ENCODE data around the gene ZNF423.

DNA sequence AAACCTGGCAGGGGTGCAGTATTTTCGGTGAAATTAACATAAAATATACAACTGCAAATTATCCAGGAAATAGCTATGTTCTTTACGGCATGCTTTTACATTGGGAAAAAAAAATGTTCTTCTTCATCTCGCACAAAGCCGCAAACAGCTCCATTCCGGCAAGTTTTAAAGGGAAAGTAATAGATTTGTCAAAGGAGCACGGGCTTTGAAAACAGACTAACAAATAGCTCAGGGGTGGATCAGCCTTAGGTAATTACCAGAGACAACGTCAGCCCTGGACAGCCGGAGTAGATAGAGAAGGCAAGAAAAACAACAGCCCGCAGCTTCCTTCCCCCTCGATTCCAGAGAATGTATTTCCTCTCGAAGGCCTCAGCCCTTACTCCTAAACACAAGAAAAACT lies 259.8 kb downstream of the ZNF423 start:
- no peak for TF ChIP-seq EZH2 (IDR thresholded peaks at IDR 0.05; ENCODE audit: borderline replicate concordance, low read length)
- TF ChIP-seq, protein P1, sequence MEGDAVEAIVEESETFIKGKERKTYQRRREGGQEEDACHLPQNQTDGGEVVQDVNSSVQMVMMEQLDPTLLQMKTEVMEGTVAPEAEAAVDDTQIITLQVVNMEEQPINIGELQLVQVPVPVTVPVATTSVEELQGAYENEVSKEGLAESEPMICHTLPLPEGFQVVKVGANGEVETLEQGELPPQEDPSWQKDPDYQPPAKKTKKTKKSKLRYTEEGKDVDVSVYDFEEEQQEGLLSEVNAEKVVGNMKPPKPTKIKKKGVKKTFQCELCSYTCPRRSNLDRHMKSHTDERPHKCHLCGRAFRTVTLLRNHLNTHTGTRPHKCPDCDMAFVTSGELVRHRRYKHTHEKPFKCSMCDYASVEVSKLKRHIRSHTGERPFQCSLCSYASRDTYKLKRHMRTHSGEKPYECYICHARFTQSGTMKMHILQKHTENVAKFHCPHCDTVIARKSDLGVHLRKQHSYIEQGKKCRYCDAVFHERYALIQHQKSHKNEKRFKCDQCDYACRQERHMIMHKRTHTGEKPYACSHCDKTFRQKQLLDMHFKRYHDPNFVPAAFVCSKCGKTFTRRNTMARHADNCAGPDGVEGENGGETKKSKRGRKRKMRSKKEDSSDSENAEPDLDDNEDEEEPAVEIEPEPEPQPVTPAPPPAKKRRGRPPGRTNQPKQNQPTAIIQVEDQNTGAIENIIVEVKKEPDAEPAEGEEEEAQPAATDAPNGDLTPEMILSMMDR (conservative IDR thresholded peaks at IDR 0.05 in 1 of 2, IDR thresholded peaks at IDR 0.05 in 1 of 2; ENCODE audit: extremely low read depth in 1 of 2, insufficient read depth in 1 of 2, low read depth in 1 of 2, low read length in 2 of 2): no peak
